ENCODE results near the gene TIRAP.
A peak's percentile ranks its signal among the peaks of the same experiment; 100 is the strongest.

The TIRAP gene

GRCh38 chr11:126310992-126311310 is 28.1 kb downstream of the TIRAP start:
- H3K27me3 Mint-ChIP-seq (ENCODE audit: low read depth) = peaks cover 3% of the 10 kb centered on the region
- H3K27ac Mint-ChIP-seq = peak overlapping the region in 1 of 3 experiments; percentile 19
- no peak for TF ChIP-seq CTCF (IDR thresholded peaks at IDR 0.05; ENCODE audit: unreplicated experiment in 3 of 3)
- peaks cover 43% of the 10 kb centered on the region for H3K4me1 Mint-ChIP-seq
- peaks cover 26% of the 10 kb centered on the region for H3K36me3 Mint-ChIP-seq (ENCODE audit: low read depth)
- no peaks in the 10 kb centered on the region for H3K9me3 Mint-ChIP-seq
- H3K4me3 Mint-ChIP-seq = no peak overlapping the region

GRCh38 chr11:126311401-126312291 is 28.8 kb downstream of the TIRAP start:
- Mint-ChIP-seq H3K4me1 (peaks cover 50% of the 10 kb centered on the region), H3K36me3 (ENCODE audit: low read depth) (peaks cover 32% of the 10 kb centered on the region), H3K27me3 (ENCODE audit: low read depth) (no peaks in the 10 kb centered on the region), H3K27ac (peak overlapping the region in 1 of 3 experiments; percentile 5), H3K4me3 (no peak overlapping the region), H3K9me3 (no peaks in the 10 kb centered on the region)
- TF ChIP-seq CTCF (IDR thresholded peaks at IDR 0.05; ENCODE audit: unreplicated experiment in 3 of 3) = no peak

- peak overlapping the region in 2 of 3 experiments; percentile 19 to 76 for H3K27ac Mint-ChIP-seq
- peaks cover 33% of the 10 kb centered on the region for H3K36me3 Mint-ChIP-seq (ENCODE audit: low read depth)
- peaks cover 55% of the 10 kb centered on the region for H3K4me1 Mint-ChIP-seq
- no peaks in the 10 kb centered on the region for H3K27me3 Mint-ChIP-seq (ENCODE audit: low read depth)
- no peaks in the 10 kb centered on the region for H3K9me3 Mint-ChIP-seq
- TF ChIP-seq CTCF (IDR thresholded peaks at IDR 0.05; ENCODE audit: unreplicated experiment in 3 of 3) = no peak
- H3K4me3 Mint-ChIP-seq = no peak overlapping the region
Measured at GRCh38 chr11:126312961-126313360, 30.1 kb downstream of the TIRAP start.

GRCh38 chr11:126313826-126314225 is 30.9 kb downstream of the TIRAP start:
- Mint-ChIP-seq H3K4me1 (peaks cover 57% of the 10 kb centered on the region), H3K9me3 (no peaks in the 10 kb centered on the region), H3K4me3 (no peak overlapping the region), H3K27ac (peak overlapping the region in 1 of 3 experiments; percentile 19), H3K36me3 (ENCODE audit: low read depth) (peaks cover 32% of the 10 kb centered on the region), H3K27me3 (ENCODE audit: low read depth) (no peaks in the 10 kb centered on the region)
- TF ChIP-seq CTCF (IDR thresholded peaks at IDR 0.05; ENCODE audit: unreplicated experiment in 3 of 3) = no peak

- Mint-ChIP-seq H3K9me3 (no peaks in the 10 kb centered on the region), H3K27me3 (ENCODE audit: low read depth) (no peaks in the 10 kb centered on the region), H3K27ac (peak overlapping the region; percentile 87 to 97 (median 94)), H3K4me1 (peaks cover 57% of the 10 kb centered on the region), H3K36me3 (ENCODE audit: low read depth) (peaks cover 23% of the 10 kb centered on the region), H3K4me3 (peak overlapping the region in 1 of 3 experiments; percentile 13)
- TF ChIP-seq CTCF (IDR thresholded peaks at IDR 0.05; ENCODE audit: unreplicated experiment in 3 of 3) = no peak
Measured at GRCh38 chr11:126317432-126317755, 34.5 kb downstream of the TIRAP start.

All from nephron (organoid).